Measurements from ENCODE around the gene PLB1.

PLB1 gene

GRCh38 chr2:28450901-28451565, 44.8 kb upstream of the PLB1 start:
- no peaks in the 10 kb centered on the region for H3K9me3 ChIP-seq

GRCh38 chr2:28451793-28452533, 43.9 kb upstream of the PLB1 start:
- H4K20me1 ChIP-seq: no peaks in the 10 kb centered on the region
- H3K4me1 ChIP-seq: peaks cover 14% of the 10 kb centered on the region
- no peak overlapping the region for H3K9ac ChIP-seq
- no peak overlapping the region for H3K4me3 ChIP-seq
- no peaks in the 10 kb centered on the region for H3K27me3 ChIP-seq
- no peaks in the 10 kb centered on the region for H3K36me3 ChIP-seq
- TF ChIP-seq Cebpa-rat (IDR thresholded peaks at IDR 0.05): no peak
- H3K4me2 ChIP-seq: 0 out of 2 replicates have a peak overlapping the region, but pooled peaks have one; percentile 14
- no peaks in the 10 kb centered on the region for H3K9me3 ChIP-seq
- H3K27ac ChIP-seq: no peak overlapping the region

More at GRCh38 chr2:28450901-28451565, 44.8 kb upstream of the PLB1 start:
- Histone ChIP-seq H4K20me1 (no peaks in the 10 kb centered on the region), H3K4me3 (no peak overlapping the region), H3K4me2 (no peak overlapping the region), H3K27me3 (no peaks in the 10 kb centered on the region), H3K4me1 (peaks cover 14% of the 10 kb centered on the region), H3K9ac (no peak overlapping the region), H3K27ac (no peak overlapping the region), H3K36me3 (no peaks in the 10 kb centered on the region)
- TF ChIP-seq Cebpa-rat (IDR thresholded peaks at IDR 0.05): no peak

GRCh38 chr2:28452534-28453081, 43.3 kb upstream of the PLB1 start:
- H3K27ac ChIP-seq: no peak overlapping the region
- no peak overlapping the region for H3K9ac ChIP-seq

GRCh38 chr2:28453396-28453795, 42.5 kb upstream of the PLB1 start:
- no peaks in the 10 kb centered on the region for H3K36me3 ChIP-seq
- H3K9me3 ChIP-seq: no peaks in the 10 kb centered on the region
- H3K27ac ChIP-seq: no peak overlapping the region
- H3K27me3 ChIP-seq: no peaks in the 10 kb centered on the region
- H3K4me3 ChIP-seq: no peak overlapping the region
- no peak overlapping the region for H3K9ac ChIP-seq
- H3K4me1 ChIP-seq: peaks cover 8% of the 10 kb centered on the region
- H4K20me1 ChIP-seq: no peaks in the 10 kb centered on the region
- H3K4me2 ChIP-seq: no peak overlapping the region
- no peak for TF ChIP-seq Cebpa-rat (IDR thresholded peaks at IDR 0.05)

More at GRCh38 chr2:28452534-28453081, 43.3 kb upstream of the PLB1 start:
- Histone ChIP-seq H3K4me1 (peaks cover 14% of the 10 kb centered on the region), H3K27me3 (no peaks in the 10 kb centered on the region), H3K9me3 (no peaks in the 10 kb centered on the region), H4K20me1 (no peaks in the 10 kb centered on the region), H3K36me3 (no peaks in the 10 kb centered on the region), H3K4me3 (no peak overlapping the region), H3K4me2 (0 out of 2 replicates have a peak overlapping the region, but pooled peaks have one; percentile 14)
- TF ChIP-seq Cebpa-rat (IDR thresholded peaks at IDR 0.05): no peak

- Histone ChIP-seq H3K4me3 (no peak overlapping the region), H3K27me3 (no peaks in the 10 kb centered on the region), H3K27ac (no peak overlapping the region), H3K4me2 (no peak overlapping the region), H3K9me3 (no peaks in the 10 kb centered on the region), H3K4me1 (peaks cover 7% of the 10 kb centered on the region; the same call in 1 of the 2 replicates), H3K9ac (no peak overlapping the region), H3K36me3 (no peaks in the 10 kb centered on the region), H4K20me1 (no peaks in the 10 kb centered on the region)
- no peak for TF ChIP-seq Cebpa-rat (IDR thresholded peaks at IDR 0.05)
These were observed 41.6 kb upstream of the PLB1 start for GRCh38 chr2:28454016-28454930.

- H3K4me1 ChIP-seq: peaks cover 3% of the 10 kb centered on the region; the same call in 1 of the 2 replicates
- no peaks in the 10 kb centered on the region for H4K20me1 ChIP-seq
- no peak overlapping the region for H3K27ac ChIP-seq
- no peak for TF ChIP-seq Cebpa-rat (IDR thresholded peaks at IDR 0.05)
- H3K9ac ChIP-seq: no peak overlapping the region
- H3K4me3 ChIP-seq: no peak overlapping the region
- H3K9me3 ChIP-seq: no peaks in the 10 kb centered on the region
- H3K36me3 ChIP-seq: no peaks in the 10 kb centered on the region
- H3K4me2 ChIP-seq: no peak overlapping the region
- no peaks in the 10 kb centered on the region for H3K27me3 ChIP-seq
These were observed 38.6 kb upstream of the PLB1 start for GRCh38 chr2:28457237-28457636.

- no peaks in the 10 kb centered on the region for H3K4me1 ChIP-seq
- no peak overlapping the region for H3K9ac ChIP-seq
- peaks cover 8% of the 10 kb centered on the region; the same call in 1 of the 2 replicates for H3K9me3 ChIP-seq
- no peak for TF ChIP-seq Cebpa-rat (IDR thresholded peaks at IDR 0.05)
- no peak overlapping the region for H3K4me2 ChIP-seq
- H3K27ac ChIP-seq: no peak overlapping the region
- no peak overlapping the region for H3K4me3 ChIP-seq
- H3K27me3 ChIP-seq: no peaks in the 10 kb centered on the region
- no peaks in the 10 kb centered on the region for H3K36me3 ChIP-seq
- no peaks in the 10 kb centered on the region for H4K20me1 ChIP-seq
These were observed 34.8 kb upstream of the PLB1 start for GRCh38 chr2:28461056-28461455.

- Histone ChIP-seq H3K4me3 (no peak overlapping the region), H3K36me3 (no peaks in the 10 kb centered on the region), H3K9ac (no peak overlapping the region), H3K9me3 (peaks cover 8% of the 10 kb centered on the region; the same call in 1 of the 2 replicates), H3K27ac (no peak overlapping the region), H3K27me3 (no peaks in the 10 kb centered on the region), H3K4me2 (no peak overlapping the region), H4K20me1 (no peaks in the 10 kb centered on the region), H3K4me1 (no peaks in the 10 kb centered on the region)
- no peak for TF ChIP-seq Cebpa-rat (IDR thresholded peaks at IDR 0.05)
These were observed 33.7 kb upstream of the PLB1 start for GRCh38 chr2:28462122-28462521.

- no peaks in the 10 kb centered on the region for H3K4me1 ChIP-seq
- no peak overlapping the region for H3K4me2 ChIP-seq
- no peak overlapping the region for H3K27ac ChIP-seq
- no peak overlapping the region for H3K9ac ChIP-seq
- no peak for TF ChIP-seq Cebpa-rat (IDR thresholded peaks at IDR 0.05)
- H3K27me3 ChIP-seq: no peaks in the 10 kb centered on the region
- peaks cover 8% of the 10 kb centered on the region; the same call in 1 of the 2 replicates for H3K9me3 ChIP-seq
- H3K4me3 ChIP-seq: no peak overlapping the region
- H3K36me3 ChIP-seq: no peaks in the 10 kb centered on the region
- H4K20me1 ChIP-seq: no peaks in the 10 kb centered on the region
These were observed 32.5 kb upstream of the PLB1 start for GRCh38 chr2:28463211-28463816.
